ENCODE results near the gene EMC6.

Gene EMC6

GRCh38 chr17:3692346-3692745, 23.7 kb downstream of the EMC6 start:
- H3K27ac ChIP-seq = no peak overlapping the region
- no peak for DNase-seq (ENCODE audit: low spot score)
- ChIA-PET POLR2A (ENCODE audit: low non-redundant PET) (no interaction called here), CTCF (no interaction called here)
- no peak for TF ChIP-seq CTCF (conservative IDR thresholded peaks at IDR 0.05; ENCODE audit: low read depth)

GRCh38 chr17:3693141-3693540, 24.5 kb downstream of the EMC6 start:
- no peak for DNase-seq (ENCODE audit: low spot score)
- H3K27ac ChIP-seq = no peak overlapping the region
- TF ChIP-seq CTCF (conservative IDR thresholded peaks at IDR 0.05; ENCODE audit: low read depth) = no peak
- ChIA-PET CTCF (interaction anchor here (0.7 kb wide), 1 partner anchor 133 kb away, joined by 3 read pairs; no protein-coding TSS in a partner anchor), POLR2A (ENCODE audit: low non-redundant PET) (no interaction called here)

DNA sequence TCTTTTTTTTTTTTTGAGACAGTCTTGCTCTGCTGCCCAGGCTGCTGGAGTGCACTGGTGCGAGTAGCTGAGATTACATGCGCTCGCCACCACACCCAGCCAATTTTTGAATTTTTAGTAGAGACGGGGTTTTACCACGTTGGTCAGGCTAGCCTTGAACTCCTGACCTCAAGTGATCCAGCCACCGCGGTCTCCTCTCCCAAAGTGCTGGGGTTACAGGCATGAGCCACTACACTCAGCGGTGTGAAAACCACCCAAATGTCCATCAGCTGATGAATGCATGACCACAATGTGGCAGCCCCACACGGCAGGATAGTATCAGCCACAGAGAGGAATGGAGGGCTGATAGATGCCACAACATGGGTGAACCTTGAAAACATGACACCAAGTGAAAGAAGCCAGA, 25.2 kb downstream of the EMC6 start:
- H3K27ac ChIP-seq = no peak overlapping the region

DNA sequence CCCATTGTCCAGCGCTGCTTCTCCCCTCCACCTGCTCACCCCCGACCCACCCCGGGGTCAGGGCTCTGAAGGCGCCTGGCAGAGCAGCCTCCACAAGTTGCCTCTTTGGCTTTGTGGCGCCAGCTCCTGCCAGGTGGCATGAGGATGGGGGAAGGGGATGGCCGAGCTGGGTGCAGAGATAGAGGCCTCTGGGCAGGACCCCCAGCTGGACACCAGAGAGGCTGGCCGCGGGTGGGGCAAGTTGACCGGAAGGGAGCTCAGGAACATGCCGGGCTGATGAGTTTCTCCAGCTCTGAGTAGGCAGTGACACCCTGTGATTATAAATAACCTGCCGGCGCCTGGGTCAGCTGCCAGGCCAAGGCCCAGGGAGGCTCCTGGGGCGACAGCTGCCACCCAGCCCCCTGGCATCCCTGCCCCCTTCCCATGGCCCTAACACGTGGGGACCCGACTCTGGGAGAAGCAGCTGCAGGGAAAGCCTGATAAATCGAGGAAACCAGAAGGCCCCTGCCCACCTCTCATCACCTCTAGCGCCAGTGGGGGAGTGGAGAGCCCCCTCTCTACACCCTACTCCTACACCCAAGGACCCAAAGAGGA, 26.6 kb downstream of the EMC6 start:
- CTCF ChIA-PET = interaction anchor here (0.6 to 0.7 kb wide), 2 partner anchors 40 to 272 kb away, joined by 3 to 6 read pairs; no protein-coding TSS in a partner anchor
- DNase-seq (ENCODE audit: low spot score) = no peak
- TF ChIP-seq CTCF (conservative IDR thresholded peaks at IDR 0.05; ENCODE audit: low read depth) = no peak
- POLR2A ChIA-PET (ENCODE audit: low non-redundant PET) = interaction anchor here (1.0 kb wide), 1 partner anchor 28 kb away, joined by 3 read pairs; no protein-coding TSS in a partner anchor
- no peak overlapping the region for H3K27ac ChIP-seq

More for the DNA sequence above, 25.2 kb downstream of the EMC6 start:
- no peak for TF ChIP-seq CTCF (conservative IDR thresholded peaks at IDR 0.05; ENCODE audit: low read depth)
- POLR2A ChIA-PET (ENCODE audit: low non-redundant PET) = no interaction called here
- CTCF ChIA-PET = interaction anchor here (0.7 to 0.9 kb wide), 2 partner anchors 43 to 133 kb away, joined by 3 to 4 read pairs; no protein-coding TSS in a partner anchor
- no peak for DNase-seq (ENCODE audit: low spot score)

- no peak for DNase-seq (ENCODE audit: low spot score)
- ChIA-PET POLR2A (ENCODE audit: low non-redundant PET) (interaction anchor here (0.6 kb wide), 1 partner anchor 120 kb away, joined by 6 read pairs; no protein-coding TSS in a partner anchor), CTCF (interaction anchor here (0.7 kb wide), 1 partner anchor 40 kb away, joined by 3 read pairs; no protein-coding TSS in a partner anchor)
- H3K27ac ChIP-seq = no peak within 1 kb of the TSS
- no peak for TF ChIP-seq CTCF (conservative IDR thresholded peaks at IDR 0.05; ENCODE audit: low read depth)
Observed at GRCh38 chr17:3695723-3696411, 27.3 kb downstream of the EMC6 start, which contains the start of gene P2RX5. P2RX5 (minus strand) TSS chr17:3696155; CDS start chr17:3696005, 150 bp downstream.

- no peak for DNase-seq (ENCODE audit: low spot score)
- ChIA-PET CTCF (no interaction called here), POLR2A (ENCODE audit: low non-redundant PET) (no interaction called here)
- no peak overlapping the region for H3K27ac ChIP-seq
- no peak for TF ChIP-seq CTCF (conservative IDR thresholded peaks at IDR 0.05; ENCODE audit: low read depth)
Observed at GRCh38 chr17:3697103-3697476, 28.5 kb downstream of the EMC6 start.

Measured in RWPE1 (cell line).